Lung (tissue), 12 donors: ENCODE data around the gene CDH26. TPM values are rescaled to one million over a fixed set of nuclear protein-coding genes. Genes with fewer than 3 reads are reported as not detected.

Experiments
- ATAC-seq: fragments of 200-7000 bp; cut with Tn5 transposase; one replicate; pipeline ENCODE4 v1.9.1; 2020; ENCODE audit warnings: moderate number of reproducible peaks; ENCODE audit not compliant: insufficient read depth, low FRiP score
- DNase-seq, 3 donors: peaks; one replicate each; pipeline ENCODE4 v3.0.0-alpha.2; 2013 to 2017
- H3K27ac ChIP-seq, 2 donors: one replicate each; pipeline ENCODE4 v1.5.1; 2013; ENCODE audit warnings: mild to moderate bottlenecking in 2 of 2, moderate library complexity in 2 of 2, control low read depth in 1 of 2, inconsistent platforms in 1 of 2, low read depth in 1 of 2, low read length in 1 of 2
- H3K27me3 ChIP-seq, 3 donors: one replicate each; pipeline ENCODE4 v1.5.1; 2013; ENCODE audit warnings: low read length in 2 of 3; ENCODE audit not compliant: control insufficient read depth in 3 of 3, insufficient read depth in 3 of 3
- H3K36me3 ChIP-seq, 4 donors: one replicate each; pipeline ENCODE4 v1.5.1; 2013; ENCODE audit warnings: low read length in 4 of 4, mild to moderate bottlenecking in 1 of 4, moderate library complexity in 1 of 4; ENCODE audit not compliant: control insufficient read depth in 4 of 4, insufficient read depth in 4 of 4
- H3K4me1 ChIP-seq, 5 donors: one replicate each; pipeline ENCODE4 v1.5.1; 2013; ENCODE audit warnings: low read length in 5 of 5, mild to moderate bottlenecking in 2 of 5, moderate library complexity in 1 of 5; ENCODE audit not compliant: control insufficient read depth in 5 of 5, insufficient read depth in 5 of 5
- H3K4me3 ChIP-seq: one replicate; pipeline ENCODE4 v1.5.1; 2013; ENCODE audit warnings: mild to moderate bottlenecking, control low read depth, moderate library complexity
- H3K9ac ChIP-seq, 2 donors: one replicate each; pipeline ENCODE4 v1.5.1; 2013; ENCODE audit warnings: low read length in 2 of 2, control low read depth in 1 of 2; ENCODE audit not compliant: insufficient read depth in 1 of 2
- H3K9me3 ChIP-seq, 4 donors: one replicate each; pipeline ENCODE4 v1.5.1; 2013; ENCODE audit warnings: low read length in 3 of 4, mild to moderate bottlenecking in 1 of 4, moderate library complexity in 1 of 4; ENCODE audit not compliant: control insufficient read depth in 4 of 4, insufficient read depth in 3 of 4
- CTCF ChIP-seq: IDR thresholded peaks from 2 replicates; pipeline ENCODE4 v1.5.1; 2012; ENCODE audit warnings: mild to moderate bottlenecking; ENCODE audit errors: control extremely low read depth, extremely low read depth
- WGBS, 2 donors: extraction: QIAGEN DNeasy Blood & Tissue Kit; methylation state at CpG; one replicate each; pipeline ENCODE4 v1.1.7; 2013; 5-methylcytosine and 5-hydroxymethylcytosine counted together
- polyA plus RNA-seq, 2 donors: library from polyadenylated mRNA; stranded (reverse); fragments of 200-250 nt; gene quantifications; one replicate each; pipeline ENCODE4 v1.2.1, GENCODE V29; 2013
- total RNA-seq, 2 donors: library from RNA; depleted of rRNA in 1 of 2; stranded (reverse); fragments of >200 nt in 1 of 2; gene quantifications; one replicate each; pipeline ENCODE4 v1.2.1, GENCODE V29; 2014 to 2021
- donor health status: control.
- donor health status: control.
- donor health status: Bipolar disorder and iron deficiency.
- donor health status: healthy.
- donor health status: DM: yes; HTN: yes; CAD: no.

The CDH26 gene
- total and polyA plus RNA-seq, 4 donors = 5.7 to 11.3 (median 7.8) TPM

GRCh38 chr20:60048634-60049521 is 90.7 kb downstream of the CDH26 start:
- H3K4me1 ChIP-seq = peaks cover 0 to 21% (median 7%) of the 10 kb centered on the region in 5 donors
- H3K36me3 ChIP-seq = no peaks in the 10 kb centered on the region
- peaks cover 0 to 8% (median 2%) of the 10 kb centered on the region in 3 donors for H3K27me3 ChIP-seq
- ATAC-seq (no peak), DNase-seq (no peak)
- H3K4me3 ChIP-seq = no peak overlapping the region
- no peak overlapping the region for H3K9ac ChIP-seq
- no peak for TF ChIP-seq CTCF
- no peak overlapping the region for H3K27ac ChIP-seq
- no peaks in the 10 kb centered on the region for H3K9me3 ChIP-seq
- WGBS, 2 donors = 91 to 93% methylated on average over 11 of the region's 11 CpGs

- Histone ChIP-seq H3K9me3 (no peaks in the 10 kb centered on the region), H3K9ac (no peak overlapping the region), H3K27me3 (peaks cover 0 to 8% (median 2%) of the 10 kb centered on the region in 3 donors), H3K27ac (no peak overlapping the region), H3K4me3 (no peak overlapping the region), H3K36me3 (no peaks in the 10 kb centered on the region), H3K4me1 (peaks cover 0 to 21% (median 7%) of the 10 kb centered on the region in 5 donors)
- no peak for DNase-seq
- ATAC-seq = no peak
- TF ChIP-seq CTCF = no peak
- 73 to 80% methylated on average over 5 of the region's 5 CpGs for WGBS, 2 donors
Measured at GRCh38 chr20:60049601-60050000, 91.4 kb downstream of the CDH26 start.

- peaks cover 0 to 21% (median 7%) of the 10 kb centered on the region in 5 donors for H3K4me1 ChIP-seq
Measured at GRCh38 chr20:60050193-60050947, 92.1 kb downstream of the CDH26 start.

More at GRCh38 chr20:60050193-60050947, 92.1 kb downstream of the CDH26 start:
- 81 to 92% methylated on average over 13 of the region's 13 CpGs for WGBS, 2 donors
- H3K27ac ChIP-seq = no peak overlapping the region
- H3K4me3 ChIP-seq = no peak overlapping the region
- DNase-seq (no peak), ATAC-seq (no peak)
- TF ChIP-seq CTCF = peak; percentile 5
- peaks cover 0 to 8% (median 2%) of the 10 kb centered on the region in 3 donors for H3K27me3 ChIP-seq
- H3K9me3 ChIP-seq = no peaks in the 10 kb centered on the region
- no peaks in the 10 kb centered on the region for H3K36me3 ChIP-seq
- no peak overlapping the region for H3K9ac ChIP-seq
